RWPE2 (cell line): Measurements from ENCODE around the gene OGFRL1.
"Not testable (repeated sequence)": the region's sequence is repeated elsewhere in the genome, so short reads cannot be mapped to it uniquely, and the experiment has no call there.

ENCODE experiments used
- ATAC-seq: fragments of 200-7000 bp; cut with Tn5 transposase; 3 replicates; pipeline ENCODE4 v1.9.1; 2021; ENCODE audit warnings: low read depth
- DNase-seq: peaks from one replicate; pipeline ENCODE4 v3.0.0-alpha.2; 2020; ENCODE audit warnings: low spot score
- H3K27ac ChIP-seq: fragments of 450-650 bp; 2 replicates; pipeline ENCODE4 v1.5.1; 2017; ENCODE audit warnings: mild to moderate bottlenecking; ENCODE audit not compliant: poor library complexity, severe bottlenecking
- H3K27me3 ChIP-seq: fragments of 250-450 bp; sonication (Bioruptor Pico); 2 replicates; pipeline ENCODE4 v1.5.1; 2021; ENCODE audit warnings: mild to moderate bottlenecking, moderate library complexity; ENCODE audit not compliant: insufficient read depth, poor library complexity, severe bottlenecking
- H3K36me3 ChIP-seq: fragments of 250-450 bp; sonication (Bioruptor Pico); 2 replicates; pipeline ENCODE4 v1.5.1; 2020; ENCODE audit warnings: low read depth, mild to moderate bottlenecking, moderate library complexity
- H3K4me1 ChIP-seq: fragments of 250-450 bp; sonication (Bioruptor Pico); 2 replicates; pipeline ENCODE4 v1.5.1; 2021; ENCODE audit warnings: mild to moderate bottlenecking, moderate library complexity; ENCODE audit not compliant: insufficient read depth, poor library complexity, severe bottlenecking
- H3K4me3 ChIP-seq: fragments of 250-450 bp; sonication (Bioruptor Pico); 2 replicates; pipeline ENCODE4 v1.5.1; 2021; ENCODE audit warnings: mild to moderate bottlenecking, moderate library complexity; ENCODE audit not compliant: severe bottlenecking
- H3K9me3 ChIP-seq: fragments of 250-450 bp; sonication (Bioruptor Pico); 2 replicates; pipeline ENCODE4 v1.5.1; 2021; ENCODE audit warnings: mild to moderate bottlenecking, moderate library complexity; ENCODE audit not compliant: severe bottlenecking
- CTCF ChIP-seq: fragments of 450-650 bp; IDR thresholded peaks from one replicate; pipeline ENCODE4 v1.5.1; 2017; ENCODE audit warnings: mild to moderate bottlenecking, moderate library complexity; ENCODE audit not compliant: poor library complexity, severe bottlenecking

Gene OGFRL1

GRCh38 chr6:71254323-71254722 is 34.3 kb upstream of the OGFRL1 start:
- ATAC-seq (no peak), DNase-seq (no peak)
- H3K9me3 ChIP-seq: no peaks in the 10 kb centered on the region
- no peaks in the 10 kb centered on the region for H3K36me3 ChIP-seq
- no peak overlapping the region for H3K27ac ChIP-seq
- no peaks in the 10 kb centered on the region for H3K27me3 ChIP-seq
- peaks cover 23% of the 10 kb centered on the region for H3K4me1 ChIP-seq
- H3K4me3 ChIP-seq: no peak overlapping the region
- TF ChIP-seq CTCF: no peak

GRCh38 chr6:71258078-71258866 is 30.3 kb upstream of the OGFRL1 start:
- no peak for DNase-seq

GRCh38 chr6:71259888-71260604 is 28.6 kb upstream of the OGFRL1 start:
- no peaks in the 10 kb centered on the region for H3K4me1 ChIP-seq
- no peak for TF ChIP-seq CTCF
- H3K4me3 ChIP-seq: no peak overlapping the region
- DNase-seq: no peak
- H3K36me3 ChIP-seq: no peaks in the 10 kb centered on the region
- ATAC-seq: no peak
- H3K27me3 ChIP-seq: no peaks in the 10 kb centered on the region
- no peaks in the 10 kb centered on the region for H3K9me3 ChIP-seq
- no peak overlapping the region for H3K27ac ChIP-seq

More at GRCh38 chr6:71258078-71258866, 30.3 kb upstream of the OGFRL1 start:
- H3K36me3 ChIP-seq: no peaks in the 10 kb centered on the region
- H3K27me3 ChIP-seq: no peaks in the 10 kb centered on the region
- H3K9me3 ChIP-seq: no peaks in the 10 kb centered on the region
- TF ChIP-seq CTCF: no peak
- no peaks in the 10 kb centered on the region for H3K4me1 ChIP-seq
- no peak overlapping the region for H3K4me3 ChIP-seq
- H3K27ac ChIP-seq: no peak overlapping the region
- ATAC-seq: no peak

- no peaks in the 10 kb centered on the region for H3K4me1 ChIP-seq
- DNase-seq (no peak), ATAC-seq (no peak)
- no peaks in the 10 kb centered on the region for H3K27me3 ChIP-seq
- TF ChIP-seq CTCF: no peak
- no peaks in the 10 kb centered on the region for H3K9me3 ChIP-seq
- no peak overlapping the region for H3K27ac ChIP-seq
- H3K4me3 ChIP-seq: no peak overlapping the region
- no peaks in the 10 kb centered on the region for H3K36me3 ChIP-seq
Measured at GRCh38 chr6:71262914-71263313, 25.7 kb upstream of the OGFRL1 start.

- not testable (repeated sequence) for H3K9me3 ChIP-seq, ATAC-seq, H3K27ac ChIP-seq, H3K36me3 ChIP-seq, H3K4me1 ChIP-seq, H3K27me3 ChIP-seq, H3K4me3 ChIP-seq, DNase-seq
Measured at GRCh38 chr6:71266392-71266791, 22.2 kb upstream of the OGFRL1 start.
